Stimulated activated CD4-positive, alpha-beta T cell treated with anti-CD3 and anti-CD28 coated beads, TNF-alpha, amount 100 ng/mL, for 4 hours (primary cell): ENCODE data around the gene ZFP36.

ENCODE experiments used
- DNase-seq, 3 experiments: peaks; one replicate each; pipeline ENCODE4 v3.0.0-alpha.2; 2020; ENCODE audit warnings: low read depth in 3 of 3

The ZFP36 gene

DNA sequence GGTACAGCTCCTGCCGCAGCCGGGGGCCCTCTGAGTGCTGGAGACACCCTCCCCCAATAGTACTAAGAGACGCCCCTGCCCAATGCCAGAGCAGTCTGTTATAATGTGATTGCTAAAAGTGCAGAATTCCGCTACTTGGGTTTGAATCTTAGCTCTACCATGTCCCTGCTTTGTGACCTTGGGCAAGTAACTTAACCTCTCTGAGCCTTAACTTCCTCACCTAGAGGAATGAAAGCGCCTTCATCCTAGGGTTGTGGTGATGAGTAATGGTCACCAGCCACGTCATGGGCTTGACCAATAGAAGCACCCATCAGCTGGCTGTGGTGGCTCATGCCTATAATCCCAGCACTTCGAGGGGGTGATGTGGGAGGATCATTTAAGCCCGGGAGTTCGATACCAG, 12.4 kb downstream of the ZFP36 start:
- DNase-seq, result no peak

DNA sequence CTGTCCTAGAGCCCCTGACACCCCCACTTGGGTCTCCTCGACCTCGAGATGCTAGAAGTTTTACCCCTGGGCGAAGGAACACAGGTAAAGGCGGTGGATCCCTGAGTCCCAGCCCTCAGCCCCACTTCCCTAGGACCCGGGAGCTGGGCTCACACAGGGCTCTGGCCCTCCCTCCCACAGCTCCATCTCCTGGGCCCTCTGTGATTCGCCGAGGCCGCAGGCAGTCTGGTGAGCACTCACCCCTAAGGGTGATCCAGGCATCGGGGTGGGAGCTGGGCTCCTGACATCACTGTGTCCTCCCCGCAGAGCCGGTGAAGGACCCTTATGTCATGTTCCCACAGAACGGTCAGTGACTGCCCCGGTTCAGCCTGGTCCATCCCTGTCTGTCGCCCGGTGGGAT, 14.1 kb downstream of the ZFP36 start:
- no peak for DNase-seq

DNA sequence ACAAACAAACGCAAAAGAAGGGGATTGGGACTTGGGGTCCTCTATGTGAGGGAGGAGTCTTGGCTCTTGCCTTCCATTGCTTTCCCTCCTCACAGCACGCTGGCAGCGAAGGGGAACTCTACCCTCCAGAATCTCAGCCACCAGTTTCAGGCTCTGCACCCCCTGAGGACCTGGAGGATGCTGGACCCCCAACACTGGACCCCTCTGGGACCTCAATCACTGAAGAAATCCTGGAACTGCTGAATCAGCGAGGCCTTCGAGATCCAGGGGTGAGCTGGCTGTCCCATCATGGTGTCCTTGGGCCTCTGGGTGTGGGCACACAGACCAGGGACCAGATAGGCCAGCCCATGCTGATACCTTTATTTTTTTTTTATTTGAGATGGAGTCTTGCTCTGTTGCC, 15.4 kb downstream of the ZFP36 start:
- no peak for DNase-seq

DNA sequence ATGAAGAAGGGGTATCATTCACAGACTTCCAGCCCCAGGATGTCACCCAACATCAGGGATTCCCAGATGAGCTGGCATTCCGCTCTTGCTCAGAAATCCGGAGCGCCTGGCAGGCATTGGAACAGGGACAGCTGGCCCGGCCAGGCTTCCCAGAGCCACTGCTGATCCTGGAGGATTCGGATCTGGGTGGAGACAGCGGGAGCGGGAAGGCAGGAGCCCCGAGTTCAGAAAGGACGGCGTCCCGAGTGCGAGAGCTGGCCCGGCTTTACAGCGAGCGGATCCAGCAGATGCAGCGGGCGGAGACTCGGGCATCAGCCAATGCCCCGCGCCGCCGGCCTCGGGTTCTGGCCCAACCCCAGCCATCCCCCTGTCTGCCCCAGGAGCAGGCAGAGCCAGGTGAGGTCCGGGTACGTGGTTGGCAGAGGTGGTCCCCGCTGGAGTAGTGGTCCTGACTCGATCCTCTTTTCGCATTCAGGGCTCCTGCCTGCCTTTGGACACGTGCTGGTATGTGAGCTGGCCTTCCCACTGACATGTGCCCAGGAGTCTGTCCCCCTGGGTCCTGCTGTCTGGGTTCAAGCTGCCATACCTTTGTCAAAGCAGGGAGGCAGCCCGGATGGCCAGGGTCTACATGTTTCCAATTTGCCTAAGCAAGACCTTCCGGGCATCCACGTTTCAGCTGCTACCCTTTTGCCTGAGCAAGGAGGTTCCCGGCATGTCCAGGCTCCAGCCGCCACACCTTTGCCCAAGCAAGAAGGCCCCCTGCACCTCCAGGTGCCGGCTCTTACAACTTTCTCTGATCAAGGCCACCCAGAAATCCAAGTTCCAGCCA, 16.8 kb downstream of the ZFP36 start:
- no peak for DNase-seq

DNA sequence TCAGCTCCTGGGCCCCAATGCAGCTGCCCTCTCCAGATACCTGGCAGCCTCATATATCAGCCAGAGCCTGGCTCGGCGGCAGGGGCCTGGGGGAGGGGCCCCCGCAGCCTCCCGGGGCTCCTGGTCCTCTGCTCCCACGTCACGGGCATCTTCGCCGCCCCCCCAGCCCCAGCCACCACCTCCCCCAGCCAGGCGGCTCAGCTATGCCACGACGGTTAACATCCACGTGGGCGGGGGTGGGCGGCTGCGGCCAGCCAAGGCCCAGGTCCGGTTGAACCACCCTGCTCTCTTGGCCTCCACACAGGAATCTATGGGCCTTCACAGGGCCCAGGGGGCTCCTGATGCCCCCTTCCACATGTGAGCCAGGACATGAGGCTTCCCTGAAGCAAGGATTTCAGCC, 18.3 kb downstream of the ZFP36 start:
- no peak for DNase-seq

DNA sequence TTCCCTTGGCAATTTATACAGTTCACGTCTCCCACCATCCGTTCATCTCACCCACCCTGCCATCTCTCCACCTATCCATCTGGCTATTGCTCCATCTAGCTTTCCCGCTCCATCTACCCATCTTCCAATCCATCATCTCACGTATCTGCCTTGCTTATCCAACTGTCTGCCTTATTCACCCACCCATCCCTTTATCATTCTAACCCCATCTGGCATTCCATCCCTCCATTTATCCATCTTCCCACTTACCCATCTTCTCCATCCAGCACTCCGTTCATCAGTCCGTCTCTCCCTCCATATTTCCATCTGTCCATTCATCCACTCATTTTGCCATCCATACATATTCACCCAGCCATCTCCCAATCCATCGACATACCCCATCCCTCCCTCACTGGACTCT, 19.1 kb downstream of the ZFP36 start:
- DNase-seq, result no peak

DNA sequence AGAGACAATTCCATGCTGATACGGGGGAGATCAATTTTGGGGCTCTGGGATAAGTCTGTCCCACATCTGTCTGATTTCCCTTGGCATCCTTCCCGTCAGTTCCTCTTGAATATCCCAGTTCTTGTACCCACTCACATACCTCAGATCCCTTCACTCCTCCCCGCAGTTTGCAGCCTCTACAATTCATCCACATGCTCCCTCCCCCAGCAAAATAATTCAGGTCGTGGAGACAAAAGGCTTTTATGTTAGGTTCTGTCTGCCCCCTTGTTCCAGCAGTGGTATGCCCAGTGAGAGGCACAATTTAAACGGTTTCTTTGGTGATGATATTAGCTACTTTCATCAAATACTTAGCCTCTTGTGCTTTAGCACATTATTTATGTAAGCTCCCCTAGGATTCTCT, 19.5 kb downstream of the ZFP36 start:
- DNase-seq, result no peak

DNA sequence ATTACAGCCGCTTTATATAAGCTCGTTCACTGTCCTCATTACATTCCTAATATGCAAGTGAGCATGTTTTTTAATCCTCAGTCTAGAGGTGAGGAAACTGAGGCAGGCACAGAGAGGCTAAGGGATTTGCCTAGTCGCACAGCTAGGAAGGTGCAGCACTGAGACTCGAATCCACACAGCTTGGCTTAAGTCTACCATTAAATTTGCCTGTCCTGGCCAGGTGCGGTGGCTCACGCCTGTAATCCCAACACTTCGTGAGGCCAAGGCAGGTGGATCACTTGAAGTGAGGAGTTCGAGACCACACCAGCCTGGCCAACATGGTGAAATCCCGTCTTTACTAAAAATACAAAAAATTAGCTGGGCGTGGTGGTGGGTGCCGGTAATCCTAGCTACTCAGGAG, 21.1 kb downstream of the ZFP36 start:
- DNase-seq, result no peak

DNA sequence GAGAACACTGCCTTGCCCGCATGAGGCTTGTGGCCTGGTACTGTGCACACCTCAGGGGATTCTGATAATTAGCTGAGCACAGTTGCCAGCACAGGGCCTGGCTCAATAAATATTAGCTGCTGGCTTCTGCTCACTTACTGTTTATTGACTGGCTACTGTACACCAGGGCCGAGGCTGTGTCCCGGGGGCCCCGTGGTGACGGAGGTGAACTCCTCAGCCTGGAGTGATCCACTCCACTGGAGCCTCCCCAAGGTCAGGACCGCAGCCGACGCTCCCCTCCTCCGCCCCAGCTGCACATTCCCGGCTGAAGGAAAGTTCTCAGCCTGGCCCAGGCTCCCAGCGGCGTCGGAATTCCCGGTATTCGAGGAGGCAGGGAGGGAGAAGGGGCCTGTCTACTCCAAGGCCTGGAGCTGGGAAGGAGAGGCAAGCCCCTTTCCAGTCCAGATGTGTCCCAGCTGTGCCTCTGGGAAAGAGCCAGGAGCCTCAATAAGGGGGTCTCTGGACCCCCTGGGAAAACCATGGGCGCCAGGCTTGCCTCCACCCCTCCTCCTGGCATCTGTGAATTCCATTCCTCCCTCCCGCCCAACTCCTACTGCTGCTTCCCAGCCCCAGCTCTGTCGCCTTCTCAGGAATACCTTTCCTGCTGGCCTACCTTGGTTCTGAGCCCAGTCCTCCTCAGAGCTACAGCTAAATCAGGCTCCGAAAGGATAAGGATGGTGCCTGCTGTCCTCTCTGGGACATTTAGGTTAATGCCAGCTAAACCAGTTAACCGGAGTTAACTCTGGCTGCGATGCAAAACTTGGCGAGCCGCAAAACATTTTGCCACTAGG, 21.9 kb downstream of the ZFP36 start:
- DNase-seq, result no peak

DNA sequence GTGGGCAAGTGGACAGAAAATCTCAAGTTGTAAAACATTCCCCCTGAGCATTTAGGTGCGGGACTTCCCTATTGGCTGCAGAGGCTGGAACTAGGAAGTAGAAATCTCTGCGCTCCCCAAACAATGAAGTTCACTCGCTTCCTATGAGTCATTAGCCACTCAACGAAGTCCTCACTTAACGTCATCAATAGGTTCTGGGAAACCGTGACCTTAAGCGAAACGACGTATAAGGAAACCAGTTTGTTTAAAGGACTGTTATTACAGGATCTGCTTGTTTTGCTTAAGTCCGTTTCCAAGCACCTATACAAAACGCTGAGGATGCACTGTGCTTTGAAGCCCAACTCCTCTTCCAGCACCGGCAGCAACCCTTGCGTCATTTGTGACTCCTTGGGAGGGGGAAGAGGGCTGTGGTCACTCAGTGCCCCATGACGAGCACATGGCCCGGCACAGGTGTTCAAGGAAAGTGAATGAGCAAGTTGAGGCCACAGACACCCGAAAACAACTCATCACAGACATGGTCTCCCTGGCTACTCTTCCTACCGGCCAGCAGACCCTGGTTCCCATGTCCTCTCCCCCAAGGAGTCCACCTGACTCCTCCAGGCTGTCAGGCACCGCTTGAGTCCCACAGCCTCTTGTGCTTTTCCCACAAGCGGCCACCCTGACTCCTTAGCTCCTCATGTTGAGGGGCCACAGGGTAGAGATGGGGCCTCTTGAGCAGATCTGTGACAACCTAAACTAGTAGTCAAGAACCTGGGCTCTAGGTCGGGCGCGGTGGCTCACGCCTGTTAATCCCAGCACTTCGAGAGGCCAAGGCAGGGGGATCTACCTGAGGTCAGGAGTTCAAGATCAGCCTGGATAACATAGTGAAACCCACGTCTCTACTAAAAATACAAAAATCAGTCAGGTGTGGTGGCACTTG, 24.3 kb downstream of the ZFP36 start:
- DNase-seq, result no peak

DNA sequence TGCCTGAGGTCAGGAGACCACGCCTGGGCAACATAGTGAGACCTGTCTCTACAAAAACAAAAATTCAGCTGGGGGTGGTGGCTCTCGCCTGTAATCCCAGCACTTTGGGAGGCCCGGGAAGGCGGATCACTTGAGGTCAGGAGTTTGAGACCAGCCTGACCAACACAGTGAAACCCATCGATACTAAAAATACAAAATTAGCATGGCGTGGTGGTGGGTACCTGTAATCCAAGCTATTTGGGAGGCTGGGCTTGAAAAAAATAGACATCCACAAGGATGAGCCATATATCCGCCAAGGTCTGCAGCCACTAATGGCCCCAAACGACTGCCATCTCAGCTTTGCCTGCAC, 26.0 kb downstream of the ZFP36 start:
- DNase-seq, result no peak

DNA sequence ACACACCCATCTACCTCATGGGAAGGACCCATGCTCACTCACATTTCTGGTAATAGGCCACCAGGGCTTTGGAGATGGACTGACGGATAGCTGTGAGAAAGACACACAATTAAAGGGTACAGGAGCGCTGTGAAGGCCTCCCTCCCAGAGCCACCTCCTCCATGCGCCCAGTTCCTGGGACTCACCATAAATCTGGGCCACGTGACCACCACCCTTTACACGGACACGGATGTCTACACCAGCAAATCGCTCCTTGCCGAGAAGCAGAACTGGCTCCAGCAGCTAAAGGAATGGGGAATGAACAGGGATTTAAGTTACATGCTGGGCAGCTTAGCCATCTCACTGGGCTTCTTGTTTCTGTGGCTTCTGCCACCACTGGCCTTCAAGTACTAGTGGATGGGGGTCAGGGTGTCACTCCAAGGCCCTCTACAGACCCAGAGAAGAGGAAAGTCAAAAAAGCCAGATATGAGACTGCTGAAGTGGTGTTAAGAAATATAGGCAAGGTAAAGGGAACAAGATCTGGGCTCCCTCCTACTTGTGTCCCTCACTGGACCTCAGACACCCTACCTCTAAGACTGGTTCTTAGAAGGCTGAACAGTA, 26.9 kb downstream of the ZFP36 start:
- no peak for DNase-seq

DNA sequence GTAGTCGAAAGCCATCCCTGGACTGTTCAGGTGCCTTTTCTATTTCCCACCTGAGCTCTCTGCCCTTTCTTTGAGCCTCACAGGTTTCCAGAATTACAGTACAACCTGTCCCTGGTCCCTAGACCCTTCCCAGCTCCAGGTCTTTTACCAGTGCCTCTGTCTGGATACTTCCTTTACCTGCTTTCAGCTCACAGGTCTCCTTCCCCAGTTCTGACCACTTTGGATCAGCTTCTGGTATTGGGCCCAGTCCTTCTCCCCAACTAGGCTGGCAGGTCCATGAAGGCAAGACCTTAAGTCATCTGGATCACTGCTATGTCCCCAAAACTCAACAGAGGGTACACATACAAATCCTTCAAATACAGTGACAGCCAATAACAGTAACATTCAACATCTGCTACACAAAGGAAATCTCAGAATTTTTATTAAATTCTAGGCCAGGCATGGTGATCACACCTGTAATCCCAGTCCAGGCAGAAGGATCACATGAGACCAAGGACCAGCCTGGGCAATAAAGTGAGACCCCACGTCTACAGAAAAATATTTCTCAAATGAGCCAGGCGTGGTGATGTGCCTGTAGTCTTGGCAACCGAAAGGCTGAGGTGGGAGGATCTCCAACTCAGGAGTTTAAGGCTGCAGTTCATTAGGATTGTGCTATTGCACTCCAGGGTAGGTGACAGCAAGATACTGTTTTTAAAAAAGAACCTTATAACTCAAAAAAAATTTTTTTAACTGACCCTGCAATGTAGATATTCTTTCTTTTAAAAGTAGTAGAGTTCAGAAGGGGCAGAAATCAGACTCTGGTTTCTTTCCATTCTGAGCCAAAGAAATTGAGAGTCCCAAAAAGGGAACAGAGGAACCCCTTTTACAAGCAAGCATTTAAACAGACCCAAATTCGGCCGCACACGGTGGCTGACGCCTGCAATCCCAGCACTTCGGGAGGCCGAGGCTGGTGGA, 27.8 kb downstream of the ZFP36 start:
- no peak for DNase-seq

DNA sequence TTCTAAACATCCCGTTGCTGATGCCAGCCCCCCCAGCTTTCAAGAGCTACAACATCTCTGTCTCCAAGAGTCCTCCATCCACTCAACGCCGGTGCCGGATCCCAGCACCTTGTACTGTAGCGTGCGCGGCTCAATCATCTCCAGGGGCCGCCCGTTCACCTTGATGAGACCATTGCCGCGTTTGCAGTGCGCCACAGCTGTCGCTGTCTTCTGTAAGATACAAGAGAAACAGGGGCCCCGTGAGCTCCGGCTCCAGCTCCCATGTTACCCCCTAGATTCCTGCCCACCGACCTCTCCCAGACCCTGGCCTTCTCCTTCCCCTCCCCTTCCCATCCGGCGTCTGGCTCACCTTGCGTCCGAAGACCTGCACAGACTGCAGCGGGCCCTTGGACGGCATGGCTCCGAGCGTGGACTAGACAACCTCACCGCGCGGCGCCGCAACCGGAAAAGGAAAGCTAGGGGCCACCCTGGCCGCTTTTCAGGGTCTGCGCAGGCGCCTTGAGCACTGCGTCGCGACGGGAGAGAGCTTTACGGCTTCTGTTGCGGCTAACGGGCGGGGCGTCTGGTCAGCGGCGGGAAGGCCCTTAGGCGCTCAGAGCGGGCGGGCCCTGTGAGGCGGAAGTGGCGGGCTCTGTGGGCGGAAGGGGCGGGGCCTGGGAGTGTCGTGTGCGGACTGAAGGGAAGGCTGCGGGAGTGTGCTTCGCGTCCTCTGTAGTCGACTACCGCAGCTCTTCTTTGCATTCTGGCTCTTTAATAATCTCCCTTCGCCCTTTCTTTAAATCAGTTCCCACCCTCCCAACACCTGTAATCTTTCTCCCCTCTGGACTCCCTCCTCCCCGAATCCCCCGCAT, 29.1 kb downstream of the ZFP36 start, which contains the start of gene RPS16:
Gene RPS16 (minus strand): TSS at position 451 of the 851 bp plus-strand sequence. CDS start 54 bp downstream, at position 397.
- DNase-seq, result peak; percentile 99

DNA sequence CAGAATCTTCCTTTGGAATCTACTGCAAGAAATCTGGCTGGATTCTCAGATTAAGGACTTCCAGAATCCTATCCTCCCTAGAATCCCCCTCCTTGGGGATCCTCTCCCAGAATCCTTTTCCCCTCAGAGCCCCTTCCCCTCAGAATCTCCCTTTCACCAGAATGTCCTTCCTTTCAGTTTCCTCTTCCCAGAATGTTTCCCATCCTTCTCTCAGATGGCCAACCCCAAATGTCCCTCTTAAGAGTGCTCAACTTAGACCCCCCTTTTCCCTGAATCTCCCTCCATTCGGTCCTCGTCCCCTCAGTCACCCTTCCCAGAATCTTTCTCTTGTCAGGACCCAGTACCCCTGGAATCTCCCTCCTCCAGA, 29.7 kb downstream of the ZFP36 start:
- no peak for DNase-seq

DNA sequence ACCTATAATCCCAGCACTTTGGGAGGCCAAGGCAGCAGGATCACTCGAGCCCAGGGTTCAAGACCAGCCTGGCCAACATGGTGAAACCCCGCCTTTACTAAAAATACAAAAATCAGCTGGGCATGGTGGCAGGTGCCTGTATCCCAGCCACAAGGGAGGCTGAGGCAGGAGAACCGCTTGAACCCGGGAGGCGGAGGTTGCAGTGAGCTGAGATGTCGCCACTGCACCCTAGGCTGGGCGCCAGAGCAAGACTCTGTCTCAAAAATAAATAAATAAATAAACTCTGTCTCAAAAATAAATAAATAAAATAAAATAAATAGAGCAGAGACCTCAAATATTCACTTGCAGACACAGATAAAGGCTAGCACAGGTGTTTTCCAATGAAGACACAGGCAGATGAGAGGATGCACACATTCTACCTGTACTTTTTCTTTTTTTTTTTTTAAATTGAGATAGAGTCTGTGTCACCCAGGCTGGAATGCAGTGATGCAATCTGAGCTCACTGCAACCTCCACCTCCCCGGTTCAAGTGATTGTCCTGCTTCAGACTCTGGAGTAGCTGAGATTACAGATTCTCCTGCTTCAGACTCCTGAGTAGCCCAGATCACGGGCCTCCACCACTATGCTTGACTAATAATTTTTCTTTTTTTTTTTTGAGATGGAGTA, 31.8 kb downstream of the ZFP36 start:
- DNase-seq, result no peak

DNA sequence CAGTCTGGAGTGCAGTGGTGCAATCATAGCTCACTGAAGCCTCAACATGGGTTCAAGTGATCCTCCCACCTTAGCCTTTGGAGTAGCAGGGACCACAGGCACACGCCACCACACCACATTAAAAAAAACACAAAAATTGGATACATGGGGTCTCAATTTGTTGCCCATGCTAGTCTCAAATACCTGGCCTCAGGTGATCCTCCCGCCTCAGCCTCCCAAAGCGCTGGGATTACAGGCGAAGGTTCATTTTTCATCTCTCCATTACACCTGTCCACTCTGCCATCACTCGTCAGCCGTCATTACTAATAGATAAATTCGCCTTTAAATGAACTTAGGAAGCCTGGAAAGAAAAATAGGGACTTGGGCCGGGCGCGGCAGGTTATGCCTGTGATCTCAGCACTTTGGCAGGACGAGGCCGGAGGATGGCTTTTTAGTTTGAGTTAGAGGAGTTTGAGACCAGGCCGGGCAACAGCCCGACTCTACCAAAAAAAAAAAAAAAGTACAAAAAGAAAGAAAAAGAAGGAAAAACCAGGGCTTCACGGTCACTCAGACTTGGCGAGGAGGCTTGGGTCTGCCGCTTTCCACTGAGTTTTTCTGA, 38.0 kb downstream of the ZFP36 start:
- DNase-seq, result no peak
